HG03520 (cell line): ENCODE data around the gene CNTN4.

Experiments
- ATAC-seq: cut with Tn5 transposase; IDR thresholded peaks from one replicate; pipeline ENCODE4 v1.9.1; 2021; ENCODE audit warnings: mild to moderate bottlenecking, moderate library complexity; ENCODE audit not compliant: unreplicated experiment

The CNTN4 gene

GRCh38 chr3:2261747-2262146 is 163.1 kb downstream of the CNTN4 start:
- ATAC-seq, result no peak

- ATAC-seq, result no peak
Measured at GRCh38 chr3:2262204-2262603, 163.5 kb downstream of the CNTN4 start.

- no peak for ATAC-seq
Measured at GRCh38 chr3:2266606-2267005, 167.9 kb downstream of the CNTN4 start.

GRCh38 chr3:2268779-2269178 is 170.1 kb downstream of the CNTN4 start:
- ATAC-seq, result no peak

DNA sequence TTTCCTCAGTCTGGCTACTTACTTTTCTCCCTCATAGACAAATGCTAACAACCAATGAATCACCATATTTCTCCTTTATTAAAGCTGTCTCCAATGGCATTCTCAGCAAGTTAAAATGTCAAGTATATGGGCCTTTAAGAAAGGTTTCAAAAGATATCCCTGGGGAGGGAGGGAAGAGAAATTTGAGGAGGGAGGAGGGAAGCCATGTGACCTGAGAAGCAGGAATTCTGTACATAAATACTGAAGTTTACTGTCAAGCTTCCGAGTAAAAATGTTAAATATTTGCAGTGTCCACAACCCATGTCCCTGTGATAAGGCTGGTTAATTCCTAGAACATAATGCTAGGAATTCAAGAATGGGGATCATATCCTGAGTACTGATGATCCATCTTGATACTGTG is 175.9 kb downstream of the CNTN4 start:
- no peak for ATAC-seq

GRCh38 chr3:2283818-2284217 is 185.2 kb downstream of the CNTN4 start:
- no peak for ATAC-seq

GRCh38 chr3:2300938-2301337 is 202.3 kb downstream of the CNTN4 start:
- ATAC-seq, result no peak

- no peak for ATAC-seq
Measured at GRCh38 chr3:2301361-2301760, 202.7 kb downstream of the CNTN4 start.

DNA sequence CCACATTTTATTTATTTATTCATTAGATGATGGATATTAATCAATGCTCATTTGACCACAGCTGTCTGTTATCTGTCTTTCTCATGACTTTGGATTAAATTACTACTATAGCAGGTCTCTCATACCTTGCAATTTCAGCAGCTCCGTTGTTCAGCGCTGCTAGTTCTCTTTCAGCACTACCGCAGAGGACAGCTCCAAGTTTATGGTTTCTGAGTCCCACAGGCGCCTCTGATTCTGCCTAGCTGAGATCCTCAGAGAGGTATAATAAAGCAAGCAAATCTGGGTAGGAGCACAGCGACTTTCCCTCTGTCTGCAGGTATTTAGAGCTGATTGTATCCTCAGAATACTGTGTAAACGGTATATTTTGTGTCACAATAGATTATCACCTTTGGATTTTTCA is 204.9 kb downstream of the CNTN4 start:
- ATAC-seq, result no peak

DNA sequence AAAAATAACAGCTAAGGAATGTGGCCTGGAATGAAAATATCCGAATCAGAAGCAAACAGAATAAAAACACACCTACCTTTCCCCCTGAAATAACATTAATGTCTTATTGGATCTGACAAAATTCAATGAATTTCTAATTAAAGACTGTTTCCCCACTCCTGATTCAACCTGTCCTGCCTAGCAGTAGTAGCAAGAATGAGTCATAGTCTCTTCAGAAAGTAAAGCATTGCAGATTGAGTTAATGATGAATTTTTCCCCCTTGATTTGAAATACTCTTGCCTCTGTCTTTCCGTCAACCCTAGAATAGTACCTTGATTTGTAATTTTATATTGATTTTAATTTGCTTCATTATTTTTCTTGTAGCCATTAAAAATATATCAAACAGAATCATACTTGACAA is 212.4 kb downstream of the CNTN4 start:
- no peak for ATAC-seq

DNA sequence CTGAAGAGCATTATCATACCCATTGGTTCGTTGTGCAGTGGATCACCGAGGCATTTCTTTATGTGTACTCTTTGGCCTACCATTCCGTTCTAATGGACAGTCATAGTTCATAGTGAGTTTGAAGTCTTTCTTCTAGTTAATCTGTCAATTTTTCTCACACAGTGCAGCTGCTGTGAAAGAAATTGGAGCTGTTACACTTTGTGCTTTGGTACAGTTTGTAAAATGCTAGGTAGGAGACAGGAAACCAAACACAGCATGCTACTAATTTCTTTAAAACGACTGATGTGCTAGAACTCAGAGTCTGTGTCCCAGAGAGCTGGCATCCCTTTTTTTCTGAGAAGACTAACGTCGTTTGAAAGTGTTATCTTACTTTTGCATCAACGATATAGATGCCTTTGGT is 218.9 kb downstream of the CNTN4 start:
- no peak for ATAC-seq

DNA sequence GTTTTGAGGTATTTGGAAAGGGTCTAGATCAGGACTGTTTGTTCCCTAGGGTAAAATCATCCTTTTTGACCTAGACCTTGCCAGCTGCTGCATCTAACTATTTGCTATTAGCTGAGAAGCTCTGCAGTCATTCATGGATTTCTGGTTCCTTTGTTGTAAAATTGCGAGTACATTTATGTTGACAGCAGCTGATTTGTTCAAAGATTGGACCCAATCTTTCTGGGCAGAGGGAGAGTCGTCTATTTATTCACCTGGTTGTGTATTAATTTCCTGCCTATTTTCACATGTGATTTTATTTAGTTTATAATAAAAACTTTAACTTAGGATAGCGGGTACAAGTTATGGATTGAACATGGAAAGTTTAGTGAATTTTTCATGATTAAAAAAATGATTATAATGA is 236.3 kb downstream of the CNTN4 start:
- ATAC-seq, result no peak

DNA sequence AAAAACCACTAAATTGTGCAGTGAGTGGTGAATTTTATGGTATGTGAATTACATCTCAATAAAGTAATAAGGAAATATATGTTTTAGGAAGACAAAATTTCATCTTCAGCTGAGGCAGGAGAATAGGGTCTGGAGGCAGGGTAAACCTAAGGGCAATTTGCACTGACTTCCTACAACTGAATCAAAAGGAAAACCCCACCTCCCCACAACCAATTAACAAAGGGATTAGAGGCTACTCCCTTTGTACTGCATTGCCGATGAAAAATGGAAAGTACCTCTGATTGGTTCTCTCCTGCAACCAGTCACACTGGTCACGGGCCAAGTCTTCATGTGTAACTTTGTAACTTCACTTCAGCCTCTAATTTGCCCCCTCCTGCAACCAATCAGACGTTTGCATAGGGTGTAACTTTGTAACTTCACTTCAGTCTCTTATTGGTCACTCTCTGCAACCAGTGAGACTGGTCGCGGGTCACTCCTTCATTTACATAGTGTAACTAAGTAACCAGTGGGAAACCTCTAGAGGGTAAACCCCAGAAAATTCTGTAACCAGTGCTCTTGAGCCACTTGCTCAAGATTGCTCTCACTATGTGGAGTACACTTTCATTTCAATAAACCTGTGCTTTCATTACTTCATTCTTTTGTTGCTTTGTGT is 244.5 kb downstream of the CNTN4 start:
- no peak for ATAC-seq

- no peak for ATAC-seq
Measured at GRCh38 chr3:2352134-2352762, 253.6 kb downstream of the CNTN4 start.

- ATAC-seq, result no peak
Measured at GRCh38 chr3:2354702-2355101, 256.0 kb downstream of the CNTN4 start.

GRCh38 chr3:2356298-2356950 is 257.8 kb downstream of the CNTN4 start:
- ATAC-seq, result no peak

GRCh38 chr3:2360815-2361214 is 262.1 kb downstream of the CNTN4 start:
- no peak for ATAC-seq

- no peak for ATAC-seq
Measured at GRCh38 chr3:2362122-2362521, 263.5 kb downstream of the CNTN4 start.

- ATAC-seq, result no peak
Measured at GRCh38 chr3:2363854-2364253, 265.2 kb downstream of the CNTN4 start.

DNA sequence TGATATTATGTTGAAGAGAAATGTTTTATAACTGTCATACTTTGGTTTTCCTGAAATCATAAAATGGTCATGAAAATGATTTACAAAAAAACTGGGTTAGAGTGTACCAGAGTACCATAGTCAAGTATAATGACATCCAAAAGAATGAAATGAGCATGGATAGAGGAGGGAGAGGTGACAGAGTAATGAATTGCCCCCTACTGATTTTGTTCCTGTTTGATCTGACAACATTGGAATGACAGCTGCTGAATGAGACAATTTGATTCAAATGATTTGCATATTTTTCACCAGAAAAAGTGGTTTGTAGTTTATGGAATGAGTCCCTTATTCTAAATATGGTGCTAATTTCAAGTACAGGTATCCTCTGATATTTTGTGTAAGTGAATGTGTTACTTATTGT is 271.7 kb downstream of the CNTN4 start:
- no peak for ATAC-seq

GRCh38 chr3:2372306-2372705 is 273.6 kb downstream of the CNTN4 start:
- ATAC-seq, result no peak

DNA sequence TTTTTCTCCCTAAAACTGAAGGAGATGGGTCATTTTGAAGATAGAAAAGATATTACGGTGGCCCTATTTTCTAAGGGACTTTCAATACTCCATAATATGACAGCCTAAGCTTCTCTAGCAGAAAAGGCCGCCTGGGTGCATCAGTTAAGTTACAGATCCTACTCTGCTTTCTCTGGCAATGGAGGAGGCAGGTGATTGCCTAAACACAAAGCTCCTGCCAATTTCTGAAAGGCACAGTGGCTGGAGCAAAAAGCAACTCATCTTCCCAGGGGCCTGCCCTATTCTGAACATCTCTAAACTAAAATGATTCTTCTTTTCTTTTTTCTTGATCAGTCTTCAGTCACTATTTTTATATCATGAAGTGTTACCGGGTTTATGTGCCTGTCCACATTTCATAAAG is 276.7 kb downstream of the CNTN4 start:
- ATAC-seq, result no peak
